ENCODE measurements around the gene SHISAL1.

SHISAL1 gene
- long read RNA-seq = 0 reads

- DNase-seq (ENCODE audit: low read depth in 1 of 2, low spot score in 1 of 2) = no peak
- Histone ChIP-seq H3K27ac (replicated peaks) (no peak within 1 kb of the TSS), H3K27me3 (ENCODE audit: insufficient read depth, poor library complexity, severe bottlenecking) (peaks cover 7% of the 10 kb centered on the region), H3K4me3 (replicated peaks; ENCODE audit: insufficient read depth, low read length) (no peak within 1 kb of the TSS)
- TF ChIP-seq, protein P1, sequence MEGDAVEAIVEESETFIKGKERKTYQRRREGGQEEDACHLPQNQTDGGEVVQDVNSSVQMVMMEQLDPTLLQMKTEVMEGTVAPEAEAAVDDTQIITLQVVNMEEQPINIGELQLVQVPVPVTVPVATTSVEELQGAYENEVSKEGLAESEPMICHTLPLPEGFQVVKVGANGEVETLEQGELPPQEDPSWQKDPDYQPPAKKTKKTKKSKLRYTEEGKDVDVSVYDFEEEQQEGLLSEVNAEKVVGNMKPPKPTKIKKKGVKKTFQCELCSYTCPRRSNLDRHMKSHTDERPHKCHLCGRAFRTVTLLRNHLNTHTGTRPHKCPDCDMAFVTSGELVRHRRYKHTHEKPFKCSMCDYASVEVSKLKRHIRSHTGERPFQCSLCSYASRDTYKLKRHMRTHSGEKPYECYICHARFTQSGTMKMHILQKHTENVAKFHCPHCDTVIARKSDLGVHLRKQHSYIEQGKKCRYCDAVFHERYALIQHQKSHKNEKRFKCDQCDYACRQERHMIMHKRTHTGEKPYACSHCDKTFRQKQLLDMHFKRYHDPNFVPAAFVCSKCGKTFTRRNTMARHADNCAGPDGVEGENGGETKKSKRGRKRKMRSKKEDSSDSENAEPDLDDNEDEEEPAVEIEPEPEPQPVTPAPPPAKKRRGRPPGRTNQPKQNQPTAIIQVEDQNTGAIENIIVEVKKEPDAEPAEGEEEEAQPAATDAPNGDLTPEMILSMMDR (IDR thresholded peaks at IDR 0.05; ENCODE audit: insufficient read depth, low read length) = no peak
- TF ChIP-seq, protein P2, sequence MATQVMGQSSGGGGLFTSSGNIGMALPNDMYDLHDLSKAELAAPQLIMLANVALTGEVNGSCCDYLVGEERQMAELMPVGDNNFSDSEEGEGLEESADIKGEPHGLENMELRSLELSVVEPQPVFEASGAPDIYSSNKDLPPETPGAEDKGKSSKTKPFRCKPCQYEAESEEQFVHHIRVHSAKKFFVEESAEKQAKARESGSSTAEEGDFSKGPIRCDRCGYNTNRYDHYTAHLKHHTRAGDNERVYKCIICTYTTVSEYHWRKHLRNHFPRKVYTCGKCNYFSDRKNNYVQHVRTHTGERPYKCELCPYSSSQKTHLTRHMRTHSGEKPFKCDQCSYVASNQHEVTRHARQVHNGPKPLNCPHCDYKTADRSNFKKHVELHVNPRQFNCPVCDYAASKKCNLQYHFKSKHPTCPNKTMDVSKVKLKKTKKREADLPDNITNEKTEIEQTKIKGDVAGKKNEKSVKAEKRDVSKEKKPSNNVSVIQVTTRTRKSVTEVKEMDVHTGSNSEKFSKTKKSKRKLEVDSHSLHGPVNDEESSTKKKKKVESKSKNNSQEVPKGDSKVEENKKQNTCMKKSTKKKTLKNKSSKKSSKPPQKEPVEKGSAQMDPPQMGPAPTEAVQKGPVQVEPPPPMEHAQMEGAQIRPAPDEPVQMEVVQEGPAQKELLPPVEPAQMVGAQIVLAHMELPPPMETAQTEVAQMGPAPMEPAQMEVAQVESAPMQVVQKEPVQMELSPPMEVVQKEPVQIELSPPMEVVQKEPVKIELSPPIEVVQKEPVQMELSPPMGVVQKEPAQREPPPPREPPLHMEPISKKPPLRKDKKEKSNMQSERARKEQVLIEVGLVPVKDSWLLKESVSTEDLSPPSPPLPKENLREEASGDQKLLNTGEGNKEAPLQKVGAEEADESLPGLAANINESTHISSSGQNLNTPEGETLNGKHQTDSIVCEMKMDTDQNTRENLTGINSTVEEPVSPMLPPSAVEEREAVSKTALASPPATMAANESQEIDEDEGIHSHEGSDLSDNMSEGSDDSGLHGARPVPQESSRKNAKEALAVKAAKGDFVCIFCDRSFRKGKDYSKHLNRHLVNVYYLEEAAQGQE (IDR thresholded peaks at IDR 0.05; ENCODE audit: insufficient replicate concordance, low read depth) = no peak
- no peak for TF ChIP-seq SPI1 (IDR thresholded peaks at IDR 0.05; ENCODE audit: borderline replicate concordance, low read depth)
- no peak for TF ChIP-seq POLR2AphosphoS5 (IDR thresholded peaks at IDR 0.05; ENCODE audit: low read depth)
- TF ChIP-seq GABPA (IDR thresholded peaks at IDR 0.05; ENCODE audit: low read depth) = no peak
These were observed at the start of gene SHISAL1 for GRCh38 chr22:44312766-44313165. TSS of gene SHISAL1 (minus strand) at chr22:44312951. CDS start at chr22:44300945, 12,006 bp downstream.

DNA sequence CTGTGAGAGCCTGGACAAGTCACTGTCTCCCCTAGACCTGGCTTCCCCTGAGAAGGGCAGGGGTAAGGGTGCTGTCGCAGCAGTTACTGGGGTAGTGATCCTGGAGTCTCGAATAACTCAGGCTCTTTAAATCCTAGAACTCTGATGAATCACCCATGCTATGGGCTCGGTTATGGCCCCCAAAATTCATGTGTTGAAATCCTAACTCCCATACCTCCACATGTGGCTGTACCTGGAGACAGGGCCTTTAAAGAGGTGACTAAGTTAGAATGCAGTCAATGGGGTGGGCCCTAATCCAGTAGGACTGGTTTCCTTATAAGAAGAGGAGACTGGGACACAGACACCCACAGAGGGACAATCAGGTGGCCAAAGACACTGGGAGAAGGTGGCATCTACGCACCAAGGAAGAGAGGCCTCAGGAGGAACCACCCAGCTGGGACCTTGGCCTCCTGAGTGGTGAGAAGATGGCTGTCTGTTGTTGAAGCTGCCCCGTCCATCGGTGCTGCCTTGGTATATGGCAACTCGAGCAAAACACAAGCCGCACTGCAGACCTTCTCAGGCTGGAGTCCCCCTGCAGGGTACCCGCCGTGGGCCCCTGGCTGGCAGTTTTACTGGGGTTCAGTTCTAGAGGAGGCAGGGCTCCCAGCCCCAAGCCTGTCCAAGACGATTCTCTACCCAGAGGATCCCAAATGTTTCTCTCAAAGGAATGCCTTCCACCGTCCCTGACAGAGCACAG is 48.8 kb upstream of the SHISAL1 start:
- no peak for TF ChIP-seq POLR2AphosphoS5 (IDR thresholded peaks at IDR 0.05; ENCODE audit: low read depth)
- TF ChIP-seq, protein P2 (IDR thresholded peaks at IDR 0.05; ENCODE audit: insufficient replicate concordance, low read depth) = no peak
- TF ChIP-seq GABPA (IDR thresholded peaks at IDR 0.05; ENCODE audit: low read depth) = no peak
- TF ChIP-seq, protein P1 (IDR thresholded peaks at IDR 0.05; ENCODE audit: insufficient read depth, low read length) = no peak
- TF ChIP-seq SPI1 (IDR thresholded peaks at IDR 0.05; ENCODE audit: borderline replicate concordance, low read depth) = no peak
- no peak overlapping the region for H3K27ac ChIP-seq (replicated peaks)
- no peak for DNase-seq (ENCODE audit: low read depth in 1 of 2, low spot score in 1 of 2)
- no peak overlapping the region for H3K4me3 ChIP-seq (replicated peaks; ENCODE audit: insufficient read depth, low read length)
- no peaks in the 10 kb centered on the region for H3K27me3 ChIP-seq (ENCODE audit: insufficient read depth, poor library complexity, severe bottlenecking)

GRCh38 chr22:44360668-44361381 is 48.1 kb upstream of the SHISAL1 start:
- Histone ChIP-seq H3K27me3 (ENCODE audit: insufficient read depth, poor library complexity, severe bottlenecking) (no peaks in the 10 kb centered on the region), H3K27ac (replicated peaks) (no peak overlapping the region), H3K4me3 (replicated peaks; ENCODE audit: insufficient read depth, low read length) (no peak overlapping the region)
- no peak for DNase-seq (ENCODE audit: low read depth in 1 of 2, low spot score in 1 of 2)
- no peak for TF ChIP-seq POLR2AphosphoS5 (IDR thresholded peaks at IDR 0.05; ENCODE audit: low read depth)
- no peak for TF ChIP-seq GABPA (IDR thresholded peaks at IDR 0.05; ENCODE audit: low read depth)
- TF ChIP-seq, protein P1 (IDR thresholded peaks at IDR 0.05; ENCODE audit: insufficient read depth, low read length) = no peak
- TF ChIP-seq, protein P2 (IDR thresholded peaks at IDR 0.05; ENCODE audit: insufficient replicate concordance, low read depth) = no peak
- TF ChIP-seq SPI1 (IDR thresholded peaks at IDR 0.05; ENCODE audit: borderline replicate concordance, low read depth) = no peak

Data from HL-60 (cell line).